Esophagus muscularis mucosa (tissue), 3 donors: Measurements from ENCODE around the gene FLII.

ENCODE experiments used
- POLR2A ChIP-seq: fragments of 450-650 bp; IDR thresholded peaks from one replicate; pipeline ENCODE4 v1.6.1; 2017; ENCODE audit warnings: antibody characterized with exemption, moderate library complexity, mild to moderate bottlenecking, low read depth
- POLR2AphosphoS5 ChIP-seq, 2 donors: sonication (generic); formaldehyde crosslinking; IDR thresholded peaks; one replicate each; pipeline ENCODE4 v1.6.1; 2017; ENCODE audit warnings: antibody characterized with exemption in 2 of 2
- TF ChIP-seq, protein P1 (sequence below), 3 experiments: fragments of 200-600 bp in 2 of 3; fragments of 450-650 bp in 1 of 3; sonication (generic) in 2 of 3; IDR thresholded peaks; one replicate each; pipeline ENCODE4 v1.5.1; 2017 to 2019; ENCODE audit warnings: antibody characterized with exemption in 3 of 3, mild to moderate bottlenecking in 2 of 3, moderate library complexity in 1 of 3

DNA sequence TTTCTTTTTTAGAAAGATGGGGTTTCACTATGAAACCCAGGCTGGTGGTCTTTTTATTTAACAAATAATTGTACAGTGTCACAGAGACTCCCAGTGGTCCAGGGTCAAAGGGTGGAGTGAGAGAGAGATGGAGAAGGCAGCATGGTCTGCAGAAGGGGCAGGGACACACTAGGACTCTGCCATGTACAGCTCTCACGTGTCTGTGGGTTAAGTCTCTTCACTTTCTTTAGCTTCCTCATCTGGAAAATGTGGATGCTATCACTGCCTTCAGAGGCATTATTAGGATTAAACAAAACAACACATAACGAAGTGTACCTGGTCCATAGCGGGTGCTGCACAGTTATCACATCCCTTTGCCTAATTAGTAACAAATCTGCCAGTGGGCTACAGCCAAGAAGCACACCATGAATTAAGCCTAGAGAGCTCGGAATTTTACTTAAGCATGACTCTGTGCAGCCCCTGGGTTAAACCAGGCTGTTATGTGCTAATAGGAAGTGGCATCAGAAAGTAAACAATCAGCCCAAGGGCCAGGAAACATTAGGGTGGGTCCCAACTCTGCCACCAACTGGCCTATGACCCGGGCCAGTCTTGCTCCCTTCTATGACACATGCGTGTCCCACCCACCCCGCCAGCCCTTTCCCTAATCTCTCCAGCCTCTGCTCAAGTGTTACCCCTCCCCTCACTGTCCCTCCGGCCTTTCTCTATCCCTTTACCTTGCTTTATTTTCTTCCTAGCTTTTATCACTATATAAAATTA, 42.4 kb upstream of the FLII start:
- TF ChIP-seq, protein P1, sequence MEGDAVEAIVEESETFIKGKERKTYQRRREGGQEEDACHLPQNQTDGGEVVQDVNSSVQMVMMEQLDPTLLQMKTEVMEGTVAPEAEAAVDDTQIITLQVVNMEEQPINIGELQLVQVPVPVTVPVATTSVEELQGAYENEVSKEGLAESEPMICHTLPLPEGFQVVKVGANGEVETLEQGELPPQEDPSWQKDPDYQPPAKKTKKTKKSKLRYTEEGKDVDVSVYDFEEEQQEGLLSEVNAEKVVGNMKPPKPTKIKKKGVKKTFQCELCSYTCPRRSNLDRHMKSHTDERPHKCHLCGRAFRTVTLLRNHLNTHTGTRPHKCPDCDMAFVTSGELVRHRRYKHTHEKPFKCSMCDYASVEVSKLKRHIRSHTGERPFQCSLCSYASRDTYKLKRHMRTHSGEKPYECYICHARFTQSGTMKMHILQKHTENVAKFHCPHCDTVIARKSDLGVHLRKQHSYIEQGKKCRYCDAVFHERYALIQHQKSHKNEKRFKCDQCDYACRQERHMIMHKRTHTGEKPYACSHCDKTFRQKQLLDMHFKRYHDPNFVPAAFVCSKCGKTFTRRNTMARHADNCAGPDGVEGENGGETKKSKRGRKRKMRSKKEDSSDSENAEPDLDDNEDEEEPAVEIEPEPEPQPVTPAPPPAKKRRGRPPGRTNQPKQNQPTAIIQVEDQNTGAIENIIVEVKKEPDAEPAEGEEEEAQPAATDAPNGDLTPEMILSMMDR (IDR thresholded peaks at IDR 0.05) = no peak
- TF ChIP-seq POLR2A (no peak), POLR2AphosphoS5 (IDR thresholded peaks at IDR 0.05) (no peak)
